Embryonic facial prominence (tissue), 1 donor: ENCODE results near the gene SEMA5A.
A peak's percentile ranks its signal among the peaks of the same experiment; 100 is the strongest.

Source experiments
- DNase-seq: peaks from one replicate; pipeline ENCODE4 v3.0.0-alpha.2; 2016; ENCODE audit errors: extremely low spot score

SEMA5A gene

GRCh38 chr5:9212605-9213004, 333.3 kb downstream of the SEMA5A start:
- no peak for DNase-seq

DNA sequence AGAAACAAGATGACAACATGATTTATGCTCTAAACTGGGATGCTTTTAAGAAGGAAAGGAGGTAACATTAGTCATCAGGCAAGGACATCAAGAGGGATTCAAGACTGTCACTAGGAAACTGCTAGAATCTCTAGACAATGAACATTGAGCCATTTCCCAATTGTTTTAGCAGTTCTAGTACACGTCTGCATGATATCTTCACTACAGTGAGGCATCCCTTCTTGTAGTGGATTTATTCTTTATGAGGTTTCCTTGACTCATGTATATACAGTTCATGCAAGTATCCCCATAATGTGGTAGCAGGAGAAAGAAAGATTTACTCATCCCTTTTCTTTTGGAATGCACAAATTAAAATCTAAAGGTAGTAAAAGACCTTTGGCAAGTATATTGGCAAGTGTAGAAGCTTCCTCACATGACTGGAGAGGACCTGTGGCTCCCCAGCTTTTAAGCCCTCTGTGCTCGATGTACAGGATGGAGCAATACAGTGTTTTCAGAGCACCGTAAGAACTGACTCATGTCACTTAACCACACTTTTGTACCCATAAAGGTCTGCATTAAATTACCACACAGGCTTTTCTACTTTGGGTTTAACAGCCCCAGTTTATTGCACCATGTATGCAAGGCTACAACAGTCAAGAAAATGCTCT, 335.9 kb downstream of the SEMA5A start:
- no peak for DNase-seq

DNA sequence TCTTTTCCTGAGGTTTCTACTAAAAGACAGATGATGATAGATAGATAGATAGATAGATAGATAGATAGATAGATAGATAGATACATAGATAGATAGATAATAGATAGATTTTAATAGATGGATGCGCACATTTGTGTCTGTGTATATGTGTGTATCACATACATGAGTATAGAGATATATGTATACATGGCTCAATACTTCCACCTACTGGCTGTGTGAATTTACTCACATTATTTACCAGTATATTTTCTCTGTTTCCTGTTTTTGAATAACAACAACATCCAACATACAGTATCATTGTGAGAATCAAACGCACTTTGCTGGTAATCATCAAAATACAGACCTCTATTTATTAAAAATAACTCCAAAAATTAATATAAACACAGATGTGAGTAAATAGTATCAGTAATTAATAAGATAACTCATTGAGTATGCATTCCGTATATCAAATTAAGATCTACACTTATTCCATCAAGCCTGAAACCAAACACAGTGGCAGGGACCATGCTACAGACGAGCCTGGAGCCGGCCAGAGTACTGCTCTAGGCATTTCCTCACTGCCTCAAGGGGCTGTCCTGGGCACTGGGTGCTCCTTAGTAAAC, 338.0 kb downstream of the SEMA5A start:
- peak; percentile 30 for DNase-seq

DNA sequence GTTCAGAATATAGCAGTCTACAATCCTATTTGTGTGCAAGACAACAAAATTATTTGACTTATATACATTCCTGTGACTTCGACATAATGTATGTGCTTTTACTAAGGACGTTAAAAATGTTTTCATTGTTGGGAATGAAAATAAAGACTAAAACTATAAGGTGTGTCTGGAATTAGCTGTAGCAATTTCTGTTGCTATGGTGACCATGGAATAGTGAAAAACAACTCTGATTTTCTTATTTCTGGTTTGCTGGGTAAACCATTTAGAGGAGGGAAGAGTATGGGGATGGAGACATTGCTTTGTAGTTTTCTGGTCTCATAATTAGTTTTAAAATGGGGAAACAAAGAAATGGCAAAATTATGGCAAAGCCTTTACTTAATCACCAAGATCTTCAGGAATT, 343.2 kb downstream of the SEMA5A start:
- no peak for DNase-seq

DNA sequence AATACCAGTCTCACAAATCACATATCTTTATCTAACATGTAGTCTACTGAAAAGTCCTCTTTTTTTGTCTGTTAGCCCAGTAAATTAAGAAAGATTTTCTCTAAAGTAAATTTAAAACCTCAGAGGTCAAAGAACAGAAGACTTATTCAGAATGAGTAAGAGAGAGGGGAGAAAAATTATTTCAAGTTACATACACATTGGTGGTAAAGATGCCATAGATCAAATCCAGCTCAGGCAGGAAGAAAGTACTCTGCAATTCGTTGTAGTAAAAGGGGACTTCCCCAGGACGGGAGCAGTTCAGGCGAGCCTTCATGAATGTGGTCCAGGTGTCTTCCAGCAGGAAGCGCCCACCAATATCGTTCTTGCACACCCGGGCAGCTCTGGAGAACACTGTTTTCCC, 344.1 kb downstream of the SEMA5A start:
- no peak for DNase-seq

GRCh38 chr5:9201011-9201410, 344.9 kb downstream of the SEMA5A start:
- DNase-seq, result no peak

DNA sequence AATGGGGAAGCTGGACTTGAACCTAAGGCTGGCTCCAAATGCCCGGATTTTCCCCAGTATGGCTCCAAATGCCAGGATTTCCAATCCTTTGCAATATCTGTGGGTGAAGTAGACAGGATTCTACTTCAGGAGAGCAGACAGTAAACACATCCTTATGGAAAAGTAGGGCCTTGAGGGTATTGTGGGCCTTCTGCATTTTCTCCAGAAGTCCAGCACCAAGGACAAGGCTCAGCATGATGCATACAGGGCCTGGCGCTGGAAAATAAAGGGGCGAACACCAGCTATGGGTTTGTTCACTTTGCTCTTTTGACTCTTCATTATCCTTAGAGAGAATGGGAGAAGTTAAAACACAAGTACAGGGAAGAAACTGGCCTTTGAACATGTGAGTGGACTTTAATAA, 347.5 kb downstream of the SEMA5A start:
- no peak for DNase-seq

- no peak for DNase-seq
Observed at GRCh38 chr5:9197881-9198260, 348.0 kb downstream of the SEMA5A start.

- no peak for DNase-seq
Observed at GRCh38 chr5:9196403-9197227, 349.3 kb downstream of the SEMA5A start.

DNA sequence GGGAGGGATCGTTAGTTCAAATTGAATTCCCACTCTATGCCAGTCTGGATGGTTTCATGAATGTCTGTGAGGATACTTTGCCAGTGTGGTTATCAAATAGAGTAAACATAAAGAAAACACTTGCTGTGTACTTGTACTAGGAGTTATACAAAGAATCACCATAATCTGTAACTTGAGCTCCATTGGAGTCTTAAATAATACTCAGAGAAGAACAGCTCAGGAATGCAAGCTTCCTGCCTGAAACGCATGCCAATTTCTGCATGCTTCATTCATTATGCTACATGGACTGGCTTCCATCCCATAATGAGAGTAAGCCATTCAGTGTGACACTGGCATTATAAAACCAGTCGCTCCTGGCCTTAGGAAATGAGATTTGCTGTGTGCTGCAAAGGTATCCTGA, 351.4 kb downstream of the SEMA5A start:
- no peak for DNase-seq

DNA sequence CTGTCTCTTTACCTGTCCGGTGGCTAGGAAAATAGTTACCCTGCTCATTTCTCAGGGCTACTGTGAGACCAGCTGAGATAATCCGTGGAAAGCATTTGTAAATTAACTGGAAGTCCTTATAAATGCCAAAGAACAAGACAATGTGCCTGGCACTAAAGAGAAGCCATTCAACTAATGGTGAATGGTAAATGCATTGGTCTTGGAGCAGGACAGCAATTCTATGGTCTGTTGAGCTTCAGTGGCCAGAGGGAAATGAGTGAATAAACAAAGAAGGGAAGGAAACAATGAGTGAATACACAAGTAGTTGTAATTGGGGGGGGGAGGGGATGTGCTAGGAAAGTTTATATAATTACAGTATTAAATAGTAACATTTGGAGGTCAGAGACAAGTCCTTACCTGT, 353.6 kb downstream of the SEMA5A start:
- DNase-seq, result no peak

GRCh38 chr5:9189681-9190080, 356.2 kb downstream of the SEMA5A start:
- no peak for DNase-seq

GRCh38 chr5:9188956-9189355, 356.9 kb downstream of the SEMA5A start:
- DNase-seq, result no peak

GRCh38 chr5:9188131-9188530, 357.7 kb downstream of the SEMA5A start:
- DNase-seq, result no peak

GRCh38 chr5:9187614-9188013, 358.3 kb downstream of the SEMA5A start:
- DNase-seq, result no peak

GRCh38 chr5:9186069-9186468, 359.8 kb downstream of the SEMA5A start:
- DNase-seq, result no peak

DNA sequence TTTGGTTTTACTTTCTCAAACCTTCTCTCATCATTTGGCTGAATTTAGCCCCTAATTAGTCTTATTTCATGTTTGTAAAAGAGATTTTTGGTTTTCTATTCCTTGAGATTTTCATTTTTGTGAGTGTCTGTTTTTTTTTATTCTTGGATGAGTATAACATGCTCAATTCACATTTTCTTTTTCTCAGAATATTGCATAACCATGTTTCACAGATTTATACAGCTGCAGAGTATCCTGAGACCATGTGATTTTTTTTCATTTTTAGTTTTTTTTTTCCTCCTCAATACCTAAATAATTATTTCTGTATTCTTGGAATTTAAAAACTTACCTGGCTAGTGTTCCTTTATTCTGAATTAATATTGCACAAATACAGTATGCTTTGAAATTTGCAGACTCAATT, 361.9 kb downstream of the SEMA5A start:
- DNase-seq, result no peak

DNA sequence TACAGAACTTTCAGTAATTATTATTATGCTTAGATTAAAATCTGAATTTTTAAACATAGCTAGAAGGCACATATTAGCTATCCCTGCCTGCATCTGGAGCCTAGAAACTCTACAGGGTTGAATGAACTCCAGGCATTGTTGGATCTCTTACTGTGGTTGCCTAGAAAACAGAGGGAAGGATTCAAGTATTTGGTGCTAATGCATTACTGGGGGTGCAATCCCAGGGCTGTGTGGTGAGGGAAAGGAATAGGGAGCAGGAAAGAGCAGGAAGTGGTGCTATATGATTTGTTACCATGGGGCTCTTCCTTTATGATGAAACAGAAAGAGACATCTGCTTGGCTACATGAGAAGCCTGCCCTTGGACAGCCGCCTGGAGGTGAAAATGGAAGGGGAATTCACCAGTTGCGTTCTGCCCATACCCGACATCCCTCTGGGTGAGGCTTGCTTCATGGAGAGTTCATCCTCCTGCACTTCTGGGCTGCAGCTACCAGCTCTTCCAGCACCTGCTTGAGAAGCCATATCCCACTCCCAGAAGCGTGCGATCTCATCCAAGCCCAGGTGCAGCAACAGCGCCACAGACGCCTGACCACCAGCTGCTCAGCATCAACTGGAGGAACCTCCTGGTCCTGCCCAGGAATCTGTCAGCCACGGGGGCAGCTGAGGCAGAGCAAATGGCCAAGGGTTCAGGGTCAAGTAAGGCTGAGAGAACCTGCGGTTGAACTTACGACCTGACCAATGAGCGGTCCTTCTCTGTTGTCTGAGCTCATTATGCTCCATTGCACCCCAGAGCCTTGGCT, 362.8 kb downstream of the SEMA5A start:
- DNase-seq, result no peak

GRCh38 chr5:9176641-9177040, 369.2 kb downstream of the SEMA5A start:
- no peak for DNase-seq

DNA sequence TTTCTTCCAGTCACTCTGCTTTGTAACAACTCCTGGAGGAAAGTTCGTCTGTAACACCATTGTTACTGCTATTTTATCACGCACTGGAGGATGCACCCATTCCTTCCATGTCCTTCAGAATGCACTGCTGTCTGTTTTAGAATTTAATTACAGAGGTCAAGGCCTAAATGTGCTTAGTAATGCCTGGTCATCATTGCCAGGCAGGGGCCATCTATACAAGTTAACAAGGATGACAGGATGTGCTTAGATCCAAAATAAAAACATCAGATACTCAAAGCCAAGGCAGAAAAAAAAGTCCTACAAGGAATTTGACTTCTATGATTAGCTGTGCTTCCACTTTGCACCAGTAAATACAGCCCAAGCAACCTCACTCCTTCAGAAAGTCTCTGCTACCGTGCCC, 371.4 kb downstream of the SEMA5A start:
- DNase-seq, result no peak

DNA sequence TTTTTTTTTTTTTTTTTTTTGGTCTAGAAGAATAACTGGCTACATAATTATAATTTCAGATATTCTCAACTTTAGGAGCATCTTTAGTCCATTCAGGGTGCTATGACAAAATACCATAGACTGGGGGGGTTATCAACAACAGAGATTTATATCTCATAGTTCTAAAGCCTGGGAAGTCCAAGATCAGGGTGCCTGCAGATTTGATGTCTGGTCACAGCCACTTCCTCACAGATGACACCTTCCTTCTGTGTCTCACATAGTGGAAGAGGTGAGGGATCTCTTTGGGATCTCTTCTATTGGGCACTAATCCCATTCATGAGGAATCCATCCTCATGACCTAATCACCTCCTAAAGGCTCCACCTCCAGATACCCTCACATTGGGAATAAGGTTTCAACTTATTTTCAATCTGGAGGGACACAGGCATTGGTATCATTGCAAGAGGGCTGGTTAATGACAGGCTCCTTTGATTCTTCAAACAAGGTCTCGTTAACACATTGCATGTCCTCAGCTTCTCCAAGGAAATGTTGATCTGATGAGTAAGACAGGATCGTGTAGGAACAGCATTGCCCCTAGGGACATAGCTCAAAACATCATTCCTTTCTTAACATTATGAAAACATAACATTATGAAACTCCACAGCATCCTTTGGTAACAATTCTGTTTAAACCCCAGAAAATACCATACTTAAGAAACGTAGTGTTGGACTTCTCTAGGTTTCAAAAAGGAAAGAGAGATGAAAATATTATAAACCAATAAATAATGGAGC, 372.4 kb downstream of the SEMA5A start:
- no peak for DNase-seq

DNA sequence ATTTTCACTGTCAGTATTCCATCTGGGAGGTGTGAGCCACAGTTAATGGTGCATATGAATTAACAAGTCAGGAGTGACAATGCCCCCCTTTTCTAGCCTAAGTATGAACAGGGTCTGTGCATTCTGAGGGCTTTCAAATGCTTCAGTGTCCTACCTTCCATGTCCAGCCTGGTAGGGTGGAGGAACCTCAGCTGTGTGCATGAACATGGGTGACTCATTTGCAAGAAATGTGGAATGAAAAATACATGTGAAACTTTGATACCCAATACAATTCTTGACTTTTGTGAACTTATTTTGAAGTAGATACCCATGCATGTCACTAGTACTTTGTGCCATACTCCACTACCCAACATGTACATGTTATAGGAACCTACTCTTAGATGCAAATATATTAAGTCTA, 375.8 kb downstream of the SEMA5A start:
- DNase-seq, result no peak
